Suprapubic skin (tissue), 3 donors: ENCODE results near the gene MSANTD3.

Experiments used
- CTCF ChIP-seq, 2 donors: fragments of 200-600 bp in 1 of 2; fragments of 450-650 bp in 1 of 2; sonication (generic) in 1 of 2; IDR thresholded peaks; one replicate each; pipeline ENCODE4 v1.5.1; 2016 to 2019; ENCODE audit warnings: antibody characterized with exemption in 2 of 2, mild to moderate bottlenecking in 1 of 2, moderate library complexity in 1 of 2
- POLR2A ChIP-seq, 2 donors: fragments of 450-650 bp; IDR thresholded peaks; one replicate each; pipeline ENCODE4 v1.6.1; 2017; ENCODE audit warnings: antibody characterized with exemption in 2 of 2, mild to moderate bottlenecking in 2 of 2, moderate library complexity in 2 of 2

DNA sequence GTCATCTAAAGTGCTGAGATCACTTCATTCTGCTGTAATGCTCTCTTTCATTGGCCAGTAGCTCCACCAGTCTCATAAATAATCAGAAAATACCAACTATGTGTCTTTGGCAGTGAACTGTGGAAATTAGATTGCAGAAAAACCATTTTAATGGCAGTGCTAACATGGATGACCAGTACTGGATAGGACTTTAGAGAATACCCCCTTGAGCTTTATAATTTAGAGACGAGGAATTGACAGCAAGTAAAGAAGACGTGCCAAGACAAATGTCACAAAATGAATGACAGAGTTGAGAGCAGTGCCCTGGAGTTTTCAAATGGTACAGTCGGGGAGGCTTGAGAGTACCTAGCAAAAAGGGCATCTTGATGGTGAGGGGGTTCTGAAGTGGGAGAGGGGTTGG, 5.8 kb downstream of the MSANTD3 start:
- no peak for TF ChIP-seq POLR2A (IDR thresholded peaks at IDR 0.05)
- no peak for TF ChIP-seq CTCF (IDR thresholded peaks at IDR 0.05)
